Activated CD4-positive, alpha-beta T cell treated with anti-CD3 and anti-CD28 coated beads for 1 hour (primary cell): ENCODE results near the gene MYOF.
"Not testable (repeated sequence)": the region's sequence is repeated elsewhere in the genome, so short reads cannot be mapped to it uniquely, and the experiment has no call there.

Experiments
- DNase-seq: peaks from one replicate; pipeline ENCODE4 v3.0.0-alpha.2; 2020

MYOF gene

GRCh38 chr10:93456480-93456879 is 25.7 kb downstream of the MYOF start:
- no peak for DNase-seq

- no peak for DNase-seq
Observed at GRCh38 chr10:93454736-93455135, 27.4 kb downstream of the MYOF start.

- no peak for DNase-seq
Observed at GRCh38 chr10:93454146-93454545, 28.0 kb downstream of the MYOF start.

DNA sequence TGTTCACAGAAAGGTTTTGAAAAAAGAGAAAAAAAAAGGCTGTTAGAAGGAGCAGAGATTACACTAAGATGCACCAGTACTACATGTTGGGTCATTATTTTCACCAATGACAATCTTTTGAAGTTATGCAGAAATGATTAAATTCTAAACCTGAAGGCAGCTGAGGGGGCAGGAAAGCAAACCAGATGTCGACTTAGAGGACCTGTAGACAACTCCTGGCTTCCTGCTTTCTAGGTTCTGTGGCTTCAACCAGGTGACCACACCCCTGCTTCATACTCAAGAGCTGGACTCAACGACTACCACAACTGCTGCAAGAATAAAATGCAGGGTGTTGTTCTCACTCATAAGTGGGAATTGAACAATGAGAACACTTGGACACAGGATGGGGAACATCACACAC is 30.0 kb downstream of the MYOF start:
- no peak for DNase-seq

GRCh38 chr10:93451244-93451947 is 30.7 kb downstream of the MYOF start:
- no peak for DNase-seq

- no peak for DNase-seq
Observed at GRCh38 chr10:93447970-93448369, 34.2 kb downstream of the MYOF start.

GRCh38 chr10:93447019-93447418 is 35.1 kb downstream of the MYOF start:
- DNase-seq: no peak

- DNase-seq: no peak
Observed at GRCh38 chr10:93445978-93446720, 36.0 kb downstream of the MYOF start.

- no peak for DNase-seq
Observed at GRCh38 chr10:93445097-93445960, 36.8 kb downstream of the MYOF start.

GRCh38 chr10:93443481-93443880 is 38.7 kb downstream of the MYOF start:
- no peak for DNase-seq

DNA sequence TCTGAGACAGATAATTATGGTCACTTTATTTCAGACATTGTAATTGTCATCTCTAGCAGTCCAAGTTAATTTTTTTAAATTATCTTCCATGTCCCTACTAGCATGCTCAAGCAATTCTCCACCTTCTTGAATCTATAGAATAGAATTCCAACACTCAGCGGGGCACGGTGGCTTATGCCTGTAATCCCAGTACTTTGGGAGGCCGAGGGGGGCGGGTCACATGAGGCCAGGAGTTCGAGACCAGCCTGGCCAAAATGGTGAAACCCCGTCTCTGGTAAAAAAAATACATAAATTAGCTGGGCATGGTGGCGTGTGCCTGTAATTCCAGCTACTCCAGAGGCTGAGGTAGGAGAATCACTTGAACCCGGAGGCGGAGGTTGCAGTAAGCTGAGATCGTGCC is 39.4 kb downstream of the MYOF start:
- DNase-seq: not testable (repeated sequence)

GRCh38 chr10:93440591-93441091 is 41.5 kb downstream of the MYOF start:
- DNase-seq: no peak

- DNase-seq: no peak
Observed at GRCh38 chr10:93438613-93439253, 43.4 kb downstream of the MYOF start.

- no peak for DNase-seq
Observed at GRCh38 chr10:93437946-93438612, 44.1 kb downstream of the MYOF start.

GRCh38 chr10:93437086-93437945 is 44.8 kb downstream of the MYOF start:
- no peak for DNase-seq

DNA sequence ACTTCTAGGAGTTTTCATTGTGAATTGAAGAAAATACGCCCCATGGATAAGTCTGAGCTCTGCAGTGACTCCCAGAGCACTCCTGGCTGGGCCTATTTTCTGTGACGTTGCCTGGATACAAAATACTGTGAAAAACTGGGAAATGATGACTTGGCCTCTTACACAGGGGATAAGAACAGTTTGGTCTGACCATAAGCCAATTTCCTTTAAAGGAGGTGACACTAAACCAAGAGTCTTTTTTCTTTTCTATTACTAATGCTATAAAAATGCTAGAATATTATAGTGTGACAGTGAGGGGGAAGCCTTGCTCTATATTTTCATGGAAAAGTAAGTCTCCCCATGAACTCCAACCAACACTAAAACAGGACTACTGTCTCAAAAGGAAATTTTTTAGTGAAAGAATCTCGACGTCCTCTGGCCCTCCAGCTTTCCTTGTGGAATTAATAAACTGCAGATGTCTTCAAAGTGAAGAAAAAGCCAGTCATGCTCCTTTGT is 45.5 kb downstream of the MYOF start:
- DNase-seq: no peak

- DNase-seq: no peak
Observed at GRCh38 chr10:93435621-93436397, 46.3 kb downstream of the MYOF start.

DNA sequence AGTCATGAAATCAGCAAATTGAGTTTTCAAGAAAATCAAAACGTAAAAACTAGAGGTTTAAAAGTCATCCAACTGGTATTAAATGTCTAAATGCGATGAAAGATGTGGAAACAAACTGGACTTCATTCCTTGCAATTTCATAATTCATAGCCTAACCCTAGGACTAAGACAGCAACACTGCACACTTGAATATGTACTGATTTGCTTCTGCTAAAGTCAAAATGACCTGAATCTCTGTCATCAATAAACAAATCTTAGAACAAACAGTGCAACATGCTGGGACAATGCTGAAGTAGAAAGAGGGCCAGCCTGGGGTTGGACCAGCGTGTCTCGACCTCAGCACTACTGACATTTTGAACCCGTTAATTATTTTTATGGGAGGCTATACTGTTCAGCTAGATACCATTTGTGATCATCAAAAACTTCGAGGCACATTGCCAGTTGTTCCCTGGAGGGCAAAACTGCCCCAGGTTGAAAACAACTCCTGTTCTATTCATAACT is 47.1 kb downstream of the MYOF start:
- DNase-seq: no peak

- DNase-seq: no peak
Observed at GRCh38 chr10:93431361-93431760, 50.8 kb downstream of the MYOF start.

GRCh38 chr10:93425861-93426260 is 56.3 kb downstream of the MYOF start:
- DNase-seq: no peak
